H1 (cell line): Measurements from ENCODE around the gene OR52I1. TPM values are rescaled to one million over a fixed set of nuclear protein-coding genes. Genes with fewer than 3 reads are reported as not detected.

Experiments
- CTCF ChIA-PET: fragments of 300-600 bp; sonication (Branson Sonifier 250); formaldehyde crosslinking; loops from one replicate; lab custom pipeline; 2021; ENCODE audit not compliant: partially characterized antibody; lab: Charles Lee
- POLR2A ChIA-PET: fragments of 300-600 bp; sonication (Branson Sonifier 250); formaldehyde crosslinking; loops from one replicate; lab custom pipeline; 2021; ENCODE audit warnings: inconsistent platforms; ENCODE audit not compliant: partially characterized antibody; lab: Charles Lee
- DNase-seq, 2 experiments: peaks; one replicate each; pipeline versions ENCODE4 v3.0.0 to v3.0.0-alpha.2; 2010 to 2022; ENCODE audit warnings: low spot score in 2 of 2, low read depth in 1 of 2, mixed read lengths in 1 of 2
- FAIRE-seq: peaks from 2 replicates; lab custom pipeline; 2011; peaks lifted over from hg19 to GRCh38; lab: Jason Lieb, UNC
- H2AFZ ChIP-seq: 2 replicates; pipeline ENCODE4 v1.8.1; 2012; ENCODE audit warnings: low read length, inconsistent platforms
- H2AK5ac ChIP-seq: 2 replicates; pipeline ENCODE4 v1.6.1; 2013; ENCODE audit warnings: low read depth, low read length
- H2BK120ac ChIP-seq: replicated peaks from 2 replicates; pipeline ENCODE3; 2013; ENCODE audit warnings: low read depth, low read length, inconsistent platforms
- H2BK12ac ChIP-seq: 2 replicates; pipeline ENCODE4 v1.6.1; 2013; ENCODE audit warnings: low read depth, low read length
- H2BK15ac ChIP-seq: 2 replicates; pipeline ENCODE4 v1.6.1; 2013; ENCODE audit warnings: low read length
- H2BK20ac ChIP-seq: 2 replicates; pipeline ENCODE4 v1.6.1; 2013; ENCODE audit warnings: low read length
- H2BK5ac ChIP-seq: 2 replicates; pipeline ENCODE4 v1.6.1; 2013; ENCODE audit warnings: low read depth, low read length
- H3K14ac ChIP-seq: 2 replicates; pipeline ENCODE4 v1.6.1; 2013; ENCODE audit warnings: inconsistent platforms; ENCODE audit not compliant: insufficient read length
- H3K18ac ChIP-seq: 2 replicates; pipeline ENCODE4 v1.6.1; 2013; ENCODE audit warnings: low read length; ENCODE audit errors: extremely low read depth
- H3K23ac ChIP-seq: 2 replicates; pipeline ENCODE4 v1.6.1; 2013; ENCODE audit warnings: inconsistent platforms; ENCODE audit not compliant: insufficient read length
- H3K23me2 ChIP-seq: 2 replicates; pipeline ENCODE4 v1.6.1; 2013; ENCODE audit warnings: low read depth, low read length
- H3K27ac ChIP-seq: 2 replicates; pipeline ENCODE4 v1.6.1; 2011; ENCODE audit warnings: low read depth, low read length, inconsistent platforms
- H3K27me3 ChIP-seq, 4 experiments: replicated peaks in 1 of 4; 1 replicate in 1 of 4; 2 replicates in 3 of 4; pipeline versions ENCODE4 v1.6.1 to v1.8.1; 2011 to 2013; ENCODE audit warnings: low read length in 3 of 4, mild to moderate bottlenecking in 3 of 4, inconsistent platforms in 2 of 4, mixed read lengths in 2 of 4, moderate library complexity in 1 of 4; ENCODE audit not compliant: control insufficient read depth in 3 of 4, insufficient read depth in 3 of 4; ENCODE audit errors: extremely low read depth in 1 of 4
- H3K36me3 ChIP-seq, 4 experiments: 2 replicates each; pipeline versions ENCODE4 v1.6.1 to v1.8.1; 2011 to 2013; ENCODE audit warnings: mild to moderate bottlenecking in 4 of 4, low read length in 3 of 4, moderate library complexity in 2 of 4, control low read depth in 1 of 4, inconsistent platforms in 1 of 4; ENCODE audit not compliant: insufficient read depth in 4 of 4, control insufficient read depth in 2 of 4
- H3K4ac ChIP-seq: replicated peaks from 2 replicates; pipeline ENCODE3; 2013; ENCODE audit warnings: low read length, low read depth, mixed read lengths, inconsistent platforms; ENCODE audit not compliant: insufficient read length
- H3K4me1 ChIP-seq, 4 experiments: replicated peaks in 1 of 4; 1 replicate in 1 of 4; 2 replicates in 3 of 4; pipeline versions ENCODE4 v1.6.1 to v1.8.1; 2011 to 2013; ENCODE audit warnings: low read length in 3 of 4, inconsistent platforms in 2 of 4, mixed read lengths in 1 of 4; ENCODE audit not compliant: insufficient read depth in 4 of 4, control insufficient read depth in 3 of 4
- H3K4me2 ChIP-seq, 2 experiments: 2 replicates each; pipeline versions ENCODE4 v1.6.1 to v1.8.1; 2011 to 2013; ENCODE audit warnings: low read depth in 2 of 2, low read length in 2 of 2, control low read depth in 1 of 2, inconsistent platforms in 1 of 2, mild to moderate bottlenecking in 1 of 2; ENCODE audit not compliant: insufficient read depth in 1 of 2
- H3K4me3 ChIP-seq, 4 experiments: fragments of 200-600, 300-600 bp in 1 of 4; sonication (generic), shearing (Covaris generic), sonication (Bioruptor Twin) in 1 of 4; 2 replicates each; pipeline versions ENCODE4 v1.5.1 to v1.8.1; 2011 to 2016; ENCODE audit warnings: low read length in 4 of 4, low read depth in 3 of 4, control low read depth in 2 of 4, inconsistent platforms in 2 of 4, mild to moderate bottlenecking in 2 of 4, mixed read lengths in 1 of 4, moderate library complexity in 1 of 4; ENCODE audit not compliant: insufficient read depth in 2 of 4; ENCODE audit errors: extremely low read depth in 1 of 4
- H3K56ac ChIP-seq: replicated peaks from 2 replicates; pipeline ENCODE3; 2013; ENCODE audit warnings: low read depth, mild to moderate bottlenecking, mixed read lengths, low read length, inconsistent platforms; ENCODE audit not compliant: insufficient read length
- H3K79me1 ChIP-seq: 2 replicates; pipeline ENCODE4 v1.6.1; 2013; ENCODE audit warnings: low read depth, low read length, control low read depth
- H3K79me2 ChIP-seq, 2 experiments: 2 replicates each; pipeline versions ENCODE4 v1.6.1 to v1.8.1; 2012 to 2013; ENCODE audit warnings: low read length in 2 of 2, mild to moderate bottlenecking in 2 of 2, inconsistent platforms in 1 of 2; ENCODE audit not compliant: insufficient read depth in 2 of 2, control insufficient read depth in 1 of 2
- H3K9ac ChIP-seq, 4 experiments: replicated peaks in 1 of 4; 1 replicate in 1 of 4; 2 replicates in 3 of 4; pipeline versions ENCODE4 v1.6.1 to v1.8.1; 2011 to 2013; ENCODE audit warnings: low read depth in 3 of 4, low read length in 3 of 4, control low read depth in 2 of 4, mild to moderate bottlenecking in 2 of 4, moderate library complexity in 2 of 4, inconsistent platforms in 1 of 4; ENCODE audit errors: extremely low read depth in 1 of 4
- H3K9me3 ChIP-seq, 2 experiments: 2 replicates each; pipeline versions ENCODE4 v1.6.1 to v1.8.1; 2012 to 2013; ENCODE audit warnings: mild to moderate bottlenecking in 2 of 2, moderate library complexity in 2 of 2, control low read depth in 1 of 2, inconsistent platforms in 1 of 2, low read depth in 1 of 2, low read length in 1 of 2, mixed read lengths in 1 of 2; ENCODE audit not compliant: insufficient read depth in 2 of 2
- H4K20me1 ChIP-seq, 2 experiments: replicated peaks in 1 of 2; 2 replicates each; pipeline versions ENCODE3 to v1.8.1; 2011 to 2013; ENCODE audit warnings: inconsistent platforms in 2 of 2, low read length in 2 of 2, mild to moderate bottlenecking in 1 of 2; ENCODE audit not compliant: insufficient read depth in 2 of 2, control insufficient read depth in 1 of 2
- H4K5ac ChIP-seq: 2 replicates; pipeline ENCODE4 v1.6.1; 2013; ENCODE audit warnings: low read length, low read depth, mixed read lengths, inconsistent platforms; ENCODE audit not compliant: insufficient read length
- H4K8ac ChIP-seq: 2 replicates; pipeline ENCODE4 v1.8.0; 2013; ENCODE audit warnings: mild to moderate bottlenecking, moderate library complexity, low read length, inconsistent platforms; ENCODE audit not compliant: insufficient read depth; ENCODE audit errors: extremely low read depth
- H4K91ac ChIP-seq: replicated peaks from 2 replicates; pipeline ENCODE3; 2013; ENCODE audit warnings: low read length, mixed read lengths, inconsistent platforms; ENCODE audit not compliant: insufficient read length
- GABPA ChIP-seq: IDR thresholded peaks from 2 replicates; pipeline ENCODE4 v1.6.1; 2011; ENCODE audit warnings: mild to moderate bottlenecking, low read length, moderate library complexity, borderline replicate concordance; ENCODE audit not compliant: insufficient read depth
- TEAD4 ChIP-seq: IDR thresholded peaks from 2 replicates; pipeline ENCODE4 v1.6.1; 2012; ENCODE audit warnings: low read depth, low read length, inconsistent platforms, mixed read lengths
- WGBS, 2 experiments: shearing (Covaris generic) in 1 of 2; methylation state at CpG; one replicate each; pipeline versions ENCODE4 v1.1.6 to v1.1.7; 2013 to 2015; ENCODE audit warnings: low lambda C conversion rate in 2 of 2, mixed read lengths in 2 of 2, inconsistent platforms in 1 of 2, low coverage in 1 of 2, missing lambda C conversion rate in 1 of 2; ENCODE audit not compliant: insufficient replicate concordance in 2 of 2, insufficient coverage in 1 of 2, insufficient read length in 1 of 2; ENCODE audit errors: extremely low coverage in 1 of 2, missing lambda C conversion rate in 1 of 2; 5-methylcytosine and 5-hydroxymethylcytosine counted together
- polyA plus RNA-seq, 7 experiments: library from polyadenylated mRNA; depleted of rRNA in 3 of 7; stranded (reverse) in 5 of 7; unstranded in 2 of 7; fragments of >200 nt in 5 of 7; fragments of 200-250 nt in 2 of 7; gene quantifications; 1 replicate in 5 of 7; 2 replicates in 1 of 7; 4 replicates in 1 of 7; pipeline versions ENCODE4 v1.2.1 to v1.2.3, GENCODE V29; 2011 to 2013; ENCODE audit warnings: missing spikeins in 2 of 7, mixed read lengths in 2 of 7
- total RNA-seq: library from RNA; stranded (reverse); fragmentation: NEBNext Ultra II Directional; extraction: Animal tissue kit (Norgen Biotek cat#: 25700); gene quantifications from 2 replicates; pipeline ENCODE4 v1.2.1, GENCODE V29; 2021

The OR52I1 gene
- total and polyA plus RNA-seq, 2 of the 8 experiments (the other 6 are each of a cell fraction or from before 2014, with no cell fraction given): not detected

- Histone ChIP-seq H3K9me3 (no peaks in the 10 kb centered on the region; a peak in 1 of 4 replicates), H3K79me1 (no peaks in the 10 kb centered on the region), H3K36me3 (no peaks in the 10 kb centered on the region), H3K56ac (no peak overlapping the region), H2BK12ac (0 out of 2 replicates have a peak overlapping the region, but pooled peaks have one; percentile 30), H4K5ac (no peak overlapping the region), H3K18ac (no peak overlapping the region), H4K20me1 (no peaks in the 10 kb centered on the region), H2AK5ac (peak overlapping the region; percentile 82; the same call in 1 of the 2 replicates), H3K4me2 (no peak overlapping the region), H2BK20ac (no peak overlapping the region), H3K79me2 (no peaks in the 10 kb centered on the region), H3K9ac (0 out of 7 replicates have a peak overlapping the region, but pooled peaks of 1 of the 4 experiments have one; percentile 18), H3K4me3 (no peak overlapping the region), H3K4ac (no peak overlapping the region), H2BK15ac (no peak overlapping the region), H2BK120ac (no peak overlapping the region), H3K4me1 (no peaks in the 10 kb centered on the region), H4K91ac (no peak overlapping the region), H3K23ac (no peak overlapping the region), H3K14ac (no peak overlapping the region), H4K8ac (no peak overlapping the region), H3K27ac (no peak overlapping the region), H2AFZ (no peak overlapping the region), H3K23me2 (no peaks in the 10 kb centered on the region), H3K27me3 (peaks cover 0 to 7% (median 4%) of the 10 kb centered on the region in 4 experiments; a peak in 5 of 7 replicates), H2BK5ac (no peak overlapping the region)
- CTCF ChIA-PET: interaction anchor here (1.3 kb wide), 1 partner anchor 185 kb away, joined by 3 read pairs; no protein-coding TSS in a partner anchor
- TF ChIP-seq TEAD4 (peak; percentile 89), GABPA (no peak)
- WGBS, 2 experiments: 94% methylated on average over 7 of the region's 7 CpGs; no CpG with 5 or more reads in 1 of the 2 experiments
- POLR2A ChIA-PET: no interaction called here
- FAIRE-seq (no peak), DNase-seq (no peak)
These were observed 47.7 kb downstream of the OR52I1 start for GRCh38 chr11:4641501-4641900.
